Thymus (tissue), 11 donors: Measurements from ENCODE around the gene COMMD6. TPM values are rescaled to one million over a fixed set of nuclear protein-coding genes. Genes with fewer than 3 reads are reported as not detected.
A peak's percentile ranks its signal among the peaks of the same experiment; 100 is the strongest.
"Not testable (repeated sequence)": the region's sequence is repeated elsewhere in the genome, so short reads cannot be mapped to it uniquely, and the experiment has no call there.

Experiments
- DNase-seq, 9 donors: peaks; one replicate each; pipeline ENCODE4 v3.0.0-alpha.2; 2013; ENCODE audit warnings: low spot score in 9 of 9, low read depth in 6 of 9, missing footprints in 1 of 9
- H3K27ac ChIP-seq, 2 donors: one replicate each; pipeline ENCODE4 v1.5.1; 2013; ENCODE audit warnings: control low read depth in 1 of 2, low read depth in 1 of 2, low read length in 1 of 2, mild to moderate bottlenecking in 1 of 2, moderate library complexity in 1 of 2
- H3K27me3 ChIP-seq, 2 donors: one replicate each; pipeline ENCODE4 v1.5.1; 2013; ENCODE audit warnings: low read length in 1 of 2; ENCODE audit not compliant: control insufficient read depth in 2 of 2, insufficient read depth in 1 of 2
- H3K36me3 ChIP-seq, 2 donors: one replicate each; pipeline ENCODE4 v1.5.1; 2013; ENCODE audit warnings: low read length in 1 of 2, mild to moderate bottlenecking in 1 of 2, moderate library complexity in 1 of 2; ENCODE audit not compliant: control insufficient read depth in 2 of 2, insufficient read depth in 2 of 2
- H3K4me1 ChIP-seq, 2 donors: one replicate each; pipeline ENCODE4 v1.5.1; 2013; ENCODE audit warnings: low read length in 2 of 2; ENCODE audit not compliant: control insufficient read depth in 2 of 2, insufficient read depth in 2 of 2
- H3K4me3 ChIP-seq, 2 donors: one replicate each; pipeline ENCODE4 v1.5.1; 2013; ENCODE audit warnings: low read length in 2 of 2, control low read depth in 1 of 2, mild to moderate bottlenecking in 1 of 2
- H3K9me3 ChIP-seq, 2 donors: one replicate each; pipeline ENCODE4 v1.5.1; 2013; ENCODE audit warnings: low read length in 1 of 2, mild to moderate bottlenecking in 1 of 2; ENCODE audit not compliant: control insufficient read depth in 2 of 2, insufficient read depth in 1 of 2
- WGBS: extraction: QIAGEN DNeasy Blood & Tissue Kit; methylation state at CpG from one replicate; pipeline ENCODE4 v1.1.7; 2013; 5-methylcytosine and 5-hydroxymethylcytosine counted together
- polyA plus RNA-seq: library from polyadenylated mRNA; stranded (reverse); fragments of 200-250 nt; gene quantifications from one replicate; pipeline ENCODE4 v1.2.3, GENCODE V29; 2013
- total RNA-seq: library from RNA; stranded (reverse); fragments of 120-200 nt; gene quantifications from one replicate; pipeline ENCODE4 v1.2.4, GENCODE V29; 2013
- donor health status: healthy.

Gene COMMD6
- total and polyA plus RNA-seq, 2 donors, result 270 to 354 TPM

- Histone ChIP-seq H3K27me3 (no peaks in the 10 kb centered on the region), H3K36me3 (peaks cover 4 to 22% of the 10 kb centered on the region in 2 donors), H3K4me1 (no peaks in the 10 kb centered on the region), H3K9me3 (no peaks in the 10 kb centered on the region), H3K4me3 (no peak overlapping the region), H3K27ac (no peak overlapping the region)
- DNase-seq, result no peak
- 94% methylated on average over 2 of the region's 2 CpGs for WGBS
Observed at GRCh38 chr13:75558145-75558840, 20.7 kb upstream of the COMMD6 start.

- DNase-seq, result no peak
- Histone ChIP-seq H3K4me1 (no peaks in the 10 kb centered on the region), H3K4me3 (no peak overlapping the region), H3K36me3 (peaks cover 4 to 19% of the 10 kb centered on the region in 2 donors), H3K27me3 (no peaks in the 10 kb centered on the region), H3K9me3 (no peaks in the 10 kb centered on the region), H3K27ac (no peak overlapping the region)
- WGBS, result 98% methylated on average over 2 of the region's 2 CpGs
Observed at GRCh38 chr13:75556961-75557360, 19.3 kb upstream of the COMMD6 start.

- Histone ChIP-seq H3K4me1 (peaks cover 0 to 4% of the 10 kb centered on the region in 2 donors), H3K27me3 (no peaks in the 10 kb centered on the region), H3K27ac (no peak overlapping the region), H3K9me3 (no peaks in the 10 kb centered on the region), H3K4me3 (no peak overlapping the region), H3K36me3 (peaks cover 4 to 17% of the 10 kb centered on the region in 2 donors)
- WGBS, result 90% methylated on average over 1 of the region's 1 CpG
- DNase-seq, result no peak
Observed at GRCh38 chr13:75555836-75556235, 18.2 kb upstream of the COMMD6 start.

- Histone ChIP-seq H3K9me3 (no peaks in the 10 kb centered on the region), H3K4me3 (no peak overlapping the region), H3K27me3 (no peaks in the 10 kb centered on the region), H3K36me3 (peaks cover 4 to 14% of the 10 kb centered on the region in 2 donors), H3K27ac (no peak overlapping the region), H3K4me1 (peaks cover 5 to 10% of the 10 kb centered on the region in 2 donors)
- DNase-seq, result no peak
- WGBS, result 99% methylated on average over 3 of the region's 3 CpGs
Observed at GRCh38 chr13:75554981-75555380, 17.3 kb upstream of the COMMD6 start.

GRCh38 chr13:75554464-75554863 lies 16.8 kb upstream of the COMMD6 start:
- WGBS, result 98% methylated on average over 1 of the region's 1 CpG
- Histone ChIP-seq H3K36me3 (peaks cover 4 to 14% of the 10 kb centered on the region in 2 donors), H3K27me3 (no peaks in the 10 kb centered on the region), H3K27ac (no peak overlapping the region), H3K9me3 (no peaks in the 10 kb centered on the region), H3K4me3 (no peak overlapping the region), H3K4me1 (peaks cover 5 to 10% of the 10 kb centered on the region in 2 donors)
- DNase-seq, result no peak

- Histone ChIP-seq H3K36me3 (peaks cover 4 to 9% of the 10 kb centered on the region in 2 donors), H3K27me3 (no peaks in the 10 kb centered on the region), H3K4me3 (peak overlapping the region; percentile 79 to 92), H3K4me1 (peaks cover 5 to 16% of the 10 kb centered on the region in 2 donors), H3K9me3 (no peaks in the 10 kb centered on the region), H3K27ac (peak overlapping the region; percentile 15 to 56)
- peak in 1 of 9 donors; percentile 25 for DNase-seq
- WGBS, result 4% methylated on average over 10 of the region's 10 CpGs
Observed at GRCh38 chr13:75550159-75550567, 12.5 kb upstream of the COMMD6 start.

GRCh38 chr13:75549262-75550158 lies 11.9 kb upstream of the COMMD6 start, which contains the start of gene UCHL3:
Gene UCHL3 (plus strand): TSS chr13:75549791. CDS start chr13:75549821, 30 bp downstream.
- WGBS, result under 1% methylated on average over 74 of the region's 74 CpGs
- Histone ChIP-seq H3K27me3 (no peaks in the 10 kb centered on the region), H3K4me1 (peaks cover 5 to 16% of the 10 kb centered on the region in 2 donors), H3K4me3 (peak within 1 kb of the TSS; percentile 79 to 92), H3K36me3 (peaks cover 0 to 8% of the 10 kb centered on the region in 2 donors), H3K27ac (peak within 1 kb of the TSS; percentile 77 to 79), H3K9me3 (no peaks in the 10 kb centered on the region)
- peak; percentile 93 to 99 (median 96) for DNase-seq

GRCh38 chr13:75547917-75548316 lies 10.3 kb upstream of the COMMD6 start:
- Histone ChIP-seq H3K9me3 (no peaks in the 10 kb centered on the region), H3K36me3 (no peaks in the 10 kb centered on the region), H3K4me3 (no peak overlapping the region), H3K27me3 (no peaks in the 10 kb centered on the region), H3K4me1 (peaks cover 5 to 16% of the 10 kb centered on the region in 2 donors), H3K27ac (no peak overlapping the region)
- 97% methylated on average over 3 of the region's 3 CpGs for WGBS
- no peak for DNase-seq

GRCh38 chr13:75545386-75545785 lies 7.7 kb upstream of the COMMD6 start:
- not testable (repeated sequence) for H3K9me3 ChIP-seq, H3K27ac ChIP-seq, H3K36me3 ChIP-seq, DNase-seq, H3K4me3 ChIP-seq, H3K27me3 ChIP-seq
- peaks cover 4 to 10% of the 10 kb centered on the region in 2 donors for H3K4me1 ChIP-seq
- 90% methylated on average over 14 of the region's 14 CpGs for WGBS
